ENCODE results near the gene HRH3.

The HRH3 gene

GRCh38 chr20:62215020-62215990, 4.8 kb downstream of the HRH3 start:
- DNase-seq (ENCODE audit: low read depth in 2 of 2), result no peak

- no peak for DNase-seq (ENCODE audit: low read depth in 2 of 2)
Measured at GRCh38 chr20:62214067-62214466, 6.0 kb downstream of the HRH3 start.

- no peak for DNase-seq (ENCODE audit: low read depth in 2 of 2)
Measured at GRCh38 chr20:62212299-62212698, 7.8 kb downstream of the HRH3 start.

GRCh38 chr20:62211769-62212288, 8.2 kb downstream of the HRH3 start:
- no peak for DNase-seq (ENCODE audit: low read depth in 2 of 2)

GRCh38 chr20:62211216-62211615, 8.9 kb downstream of the HRH3 start:
- no peak for DNase-seq (ENCODE audit: low read depth in 2 of 2)

- no peak for DNase-seq (ENCODE audit: low read depth in 2 of 2)
Measured at GRCh38 chr20:62210496-62210855, 9.6 kb downstream of the HRH3 start.

- DNase-seq (ENCODE audit: low read depth in 2 of 2), result no peak
Measured at GRCh38 chr20:62209850-62210495, 10.1 kb downstream of the HRH3 start.

GRCh38 chr20:62208795-62209755, 11.0 kb downstream of the HRH3 start:
- DNase-seq (ENCODE audit: low read depth in 2 of 2), result no peak

GRCh38 chr20:62208061-62208794, 11.8 kb downstream of the HRH3 start:
- DNase-seq (ENCODE audit: low read depth in 2 of 2), result no peak

- no peak for DNase-seq (ENCODE audit: low read depth in 2 of 2)
Measured at GRCh38 chr20:62206388-62206775, 13.7 kb downstream of the HRH3 start.

- DNase-seq (ENCODE audit: low read depth in 2 of 2), result no peak
Measured at GRCh38 chr20:62205618-62206387, 14.3 kb downstream of the HRH3 start.

- no peak for DNase-seq (ENCODE audit: low read depth in 2 of 2)
Measured at GRCh38 chr20:62203378-62204030, 16.6 kb downstream of the HRH3 start.

GRCh38 chr20:62202676-62203377, 17.3 kb downstream of the HRH3 start:
- no peak for DNase-seq (ENCODE audit: low read depth in 2 of 2)

- DNase-seq (ENCODE audit: low read depth in 2 of 2), result no peak
Measured at GRCh38 chr20:62202083-62202395, 18.0 kb downstream of the HRH3 start.

- DNase-seq (ENCODE audit: low read depth in 2 of 2), result no peak
Measured at GRCh38 chr20:62201173-62202082, 18.6 kb downstream of the HRH3 start.

GRCh38 chr20:62200491-62201172, 19.4 kb downstream of the HRH3 start:
- no peak for DNase-seq (ENCODE audit: low read depth in 2 of 2)

- DNase-seq (ENCODE audit: low read depth in 2 of 2), result no peak
Measured at GRCh38 chr20:62198931-62199330, 21.1 kb downstream of the HRH3 start.

GRCh38 chr20:62198496-62198895, 21.6 kb downstream of the HRH3 start:
- DNase-seq (ENCODE audit: low read depth in 2 of 2), result no peak

Measured in activated CD8-positive, alpha-beta memory T cell treated with anti-CD3 and anti-CD28 coated beads for 4 hours (primary cell).